Activated CD4-positive, CD25-positive, alpha-beta regulatory T cell treated with anti-CD3 and anti-CD28 coated beads, Interleukin-2, amount 50 U/mL, for 16 hours (primary cell): ENCODE measurements around the gene CAPN15.
A peak's percentile ranks its signal among the peaks of the same experiment; 100 is the strongest.
"Not testable (repeated sequence)": the region's sequence is repeated elsewhere in the genome, so short reads cannot be mapped to it uniquely, and the experiment has no call there.

ENCODE experiments used
- DNase-seq: peaks from one replicate; pipeline ENCODE4 v3.0.0-alpha.2; 2020; ENCODE audit warnings: low read depth, low spot score

CAPN15 gene

GRCh38 chr16:527015-527903 is at the start of gene CAPN15:
CAPN15 (plus strand) TSS chr16:527712; CDS start chr16:546839, 19,127 bp downstream.
- DNase-seq, result peak; percentile 69

- DNase-seq, result not testable (repeated sequence)
These were observed 49.2 kb upstream of the CAPN15 start for GRCh38 chr16:478287-478686.

- DNase-seq, result no peak
These were observed 44.9 kb upstream of the CAPN15 start for GRCh38 chr16:482468-483185.

DNA sequence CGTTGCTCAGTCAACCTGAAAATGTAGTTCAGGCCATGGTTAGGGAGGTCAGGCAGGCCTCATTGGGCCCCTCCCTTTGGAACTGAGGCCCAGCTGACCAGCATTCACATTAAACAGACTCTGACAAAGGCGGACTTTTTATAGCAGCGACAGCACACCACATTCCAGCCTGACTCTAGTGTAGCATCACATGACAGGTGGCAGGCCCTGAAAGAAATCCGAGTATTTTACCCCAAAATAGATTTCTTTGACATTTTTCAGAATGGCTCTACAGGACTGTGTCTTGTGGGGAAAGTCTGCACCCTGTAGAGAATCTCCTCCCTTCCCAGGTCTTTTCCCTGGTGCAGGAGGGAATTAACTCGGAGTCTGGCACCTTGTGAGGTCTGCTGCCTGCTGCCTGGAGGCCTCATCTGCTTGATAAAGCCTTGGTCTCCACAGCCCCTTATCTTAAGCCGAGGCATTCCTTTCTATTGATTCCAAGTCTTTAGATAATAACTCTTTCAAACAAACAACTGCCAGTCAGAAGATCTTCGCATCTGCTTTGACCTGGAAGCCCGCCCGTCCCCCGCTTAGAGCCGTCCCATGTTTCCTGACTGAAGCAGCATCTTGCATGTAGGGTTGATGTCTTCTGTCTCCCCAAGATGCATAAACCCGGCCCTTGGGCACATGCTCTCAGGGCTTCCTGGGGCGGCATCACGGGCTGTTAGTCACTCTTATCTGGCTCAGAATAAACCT is 44.0 kb upstream of the CAPN15 start:
- no peak for DNase-seq

DNA sequence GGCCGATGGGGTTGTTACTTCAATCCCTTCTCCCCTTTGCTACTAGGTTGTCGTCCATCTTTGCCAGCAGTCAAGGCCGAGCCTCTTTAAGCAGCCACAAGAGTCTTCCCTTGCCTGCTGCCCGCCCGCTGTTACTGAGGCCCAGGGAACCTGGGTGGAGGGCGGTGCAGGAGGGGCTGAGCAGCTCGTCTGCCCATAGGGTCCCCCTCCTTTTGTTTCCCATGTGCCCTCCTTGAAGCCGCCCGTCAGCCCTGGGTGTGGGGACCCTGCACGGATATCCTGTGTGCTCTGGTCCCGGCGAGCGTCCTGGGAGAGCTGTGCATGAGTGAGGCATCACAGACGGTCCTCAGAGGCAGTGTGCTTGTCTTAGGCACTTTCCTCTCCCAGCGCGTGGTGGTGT is 37.9 kb upstream of the CAPN15 start:
- DNase-seq, result no peak

- no peak for DNase-seq
These were observed 36.7 kb upstream of the CAPN15 start for GRCh38 chr16:490768-491167.

GRCh38 chr16:491220-491919 is 36.1 kb upstream of the CAPN15 start:
- no peak for DNase-seq

GRCh38 chr16:492211-492875 is 35.2 kb upstream of the CAPN15 start:
- DNase-seq, result no peak

- DNase-seq, result not testable (repeated sequence)
These were observed 32.8 kb upstream of the CAPN15 start for GRCh38 chr16:494676-495075.

DNA sequence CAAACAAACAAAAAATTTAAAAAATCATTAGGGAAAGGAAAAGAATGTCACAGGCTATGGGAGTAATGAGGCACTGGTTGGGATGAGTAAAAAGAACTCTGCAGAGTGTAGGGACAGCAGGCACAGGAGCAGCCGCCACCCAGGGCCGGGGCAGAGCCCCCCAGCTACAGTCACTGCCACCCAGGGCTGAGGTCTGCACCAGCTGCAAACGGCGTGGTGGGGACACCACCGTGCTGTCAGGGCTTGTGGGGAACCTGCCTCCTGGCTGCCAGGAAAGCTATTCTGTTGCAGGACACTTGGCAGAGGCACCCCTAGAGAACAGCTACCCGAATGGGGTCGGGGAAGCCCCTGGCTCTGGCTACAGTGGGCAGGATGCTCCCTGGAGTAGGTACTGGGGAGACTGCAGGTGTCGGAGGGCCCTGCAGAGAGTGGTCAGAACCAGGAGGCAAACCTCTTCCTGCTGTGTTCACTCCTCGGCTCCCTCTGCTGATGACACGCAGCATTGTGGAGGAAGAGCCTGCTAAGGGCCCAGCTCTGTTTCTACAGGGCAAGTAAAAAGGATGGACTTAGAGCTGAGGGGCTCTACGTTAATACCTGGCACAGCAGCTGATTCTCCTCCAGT is 32.3 kb upstream of the CAPN15 start:
- DNase-seq, result no peak

GRCh38 chr16:496097-496886 is 31.2 kb upstream of the CAPN15 start:
- no peak for DNase-seq

DNA sequence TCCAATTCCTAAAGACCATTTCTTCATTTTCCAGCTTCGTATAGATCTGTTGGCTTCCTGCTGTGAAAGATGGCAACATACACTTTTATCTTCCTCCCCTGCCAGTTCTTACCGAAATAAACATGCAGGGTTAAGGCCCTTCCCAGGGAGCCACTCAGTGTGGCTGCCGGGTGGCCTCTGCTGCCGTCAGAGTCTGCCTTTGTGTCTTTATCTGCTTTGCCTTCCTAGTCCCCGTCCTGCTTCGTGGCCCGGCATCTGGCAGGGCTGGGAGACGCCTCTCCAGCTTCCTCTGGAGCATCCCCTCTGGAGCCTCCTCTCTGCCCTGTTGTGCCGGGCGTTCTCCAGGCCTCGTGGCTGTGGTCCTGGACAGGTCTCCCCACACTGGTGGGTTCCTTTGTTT is 30.3 kb upstream of the CAPN15 start:
- DNase-seq, result no peak

GRCh38 chr16:499924-500323 is 27.6 kb upstream of the CAPN15 start:
- no peak for DNase-seq

DNA sequence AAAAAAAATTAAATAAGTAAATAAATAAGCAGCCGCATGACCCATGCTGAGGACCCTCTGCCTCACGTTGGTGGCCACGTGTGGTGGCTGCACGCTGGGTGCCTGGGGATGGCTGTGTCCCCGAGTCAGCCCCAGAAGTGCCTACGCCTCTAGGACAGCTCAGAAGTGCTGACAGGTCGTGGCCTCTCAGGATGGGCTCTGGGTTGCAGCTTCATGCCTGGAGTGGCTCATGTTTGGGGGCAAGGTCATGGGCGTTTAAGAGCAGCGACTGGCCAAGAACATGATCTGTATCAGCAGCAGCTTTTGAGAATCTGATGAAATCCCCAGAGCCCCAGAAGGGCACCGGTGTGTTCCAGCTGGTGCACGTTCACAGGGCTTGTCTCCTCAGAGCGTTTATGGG is 26.8 kb upstream of the CAPN15 start:
- DNase-seq, result no peak

- no peak for DNase-seq
These were observed 25.2 kb upstream of the CAPN15 start for GRCh38 chr16:502179-502943.

GRCh38 chr16:503150-504071 is 24.1 kb upstream of the CAPN15 start:
- DNase-seq, result no peak

GRCh38 chr16:505479-506245 is 21.9 kb upstream of the CAPN15 start:
- DNase-seq, result no peak
